GM19324 (cell line): ENCODE data around the gene EMILIN2.
A peak's percentile ranks its signal among the peaks of the same experiment; 100 is the strongest.

Experiments used
- ATAC-seq: cut with Tn5 transposase; IDR thresholded peaks from one replicate; pipeline ENCODE4 v1.9.1; 2021; ENCODE audit warnings: mild to moderate bottlenecking, moderate library complexity; ENCODE audit not compliant: unreplicated experiment, low FRiP score

EMILIN2 gene

DNA sequence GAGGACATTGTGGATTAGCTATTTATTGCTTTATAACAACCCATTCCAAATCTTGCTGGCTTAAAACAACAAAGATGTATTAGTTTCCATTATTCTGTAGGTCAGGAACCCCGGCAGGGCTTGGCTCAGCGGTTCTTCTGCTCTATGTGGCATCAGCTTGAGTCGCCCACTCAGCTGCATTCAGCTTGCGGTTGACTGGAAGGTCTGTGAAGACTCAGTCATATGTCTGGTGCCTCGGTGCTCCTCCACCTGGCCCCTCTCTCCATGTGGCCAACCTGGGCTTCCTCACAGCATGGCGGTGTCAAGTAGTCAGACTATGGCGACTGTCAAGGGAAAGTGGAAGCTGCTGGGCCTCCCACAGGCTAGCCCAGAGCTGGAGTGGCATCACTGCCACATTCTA lies 48.6 kb downstream of the EMILIN2 start:
- ATAC-seq = no peak

DNA sequence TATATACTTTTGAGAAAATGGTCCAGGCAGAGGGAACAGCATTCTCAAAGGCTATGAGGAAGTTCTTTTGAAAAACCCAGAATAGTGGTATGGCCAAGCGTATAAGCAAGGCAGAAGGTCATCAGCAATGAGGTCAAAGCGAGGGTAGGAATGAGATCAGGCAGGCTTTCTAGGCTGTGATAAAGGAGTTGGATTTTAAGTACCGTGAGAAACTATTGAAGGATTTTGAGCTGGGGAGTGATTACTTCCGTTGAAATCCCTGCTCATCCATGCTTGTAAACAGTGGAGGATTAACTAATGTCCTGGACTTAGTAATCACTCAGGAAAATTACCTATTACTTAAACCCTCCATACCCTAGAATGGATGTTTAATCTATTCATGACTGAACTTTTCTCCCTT lies 50.2 kb downstream of the EMILIN2 start:
- no peak for ATAC-seq

- ATAC-seq = no peak
These were observed 50.8 kb downstream of the EMILIN2 start for GRCh38 chr18:2897448-2898185.

- no peak for ATAC-seq
These were observed 51.4 kb downstream of the EMILIN2 start for GRCh38 chr18:2898186-2898640.

DNA sequence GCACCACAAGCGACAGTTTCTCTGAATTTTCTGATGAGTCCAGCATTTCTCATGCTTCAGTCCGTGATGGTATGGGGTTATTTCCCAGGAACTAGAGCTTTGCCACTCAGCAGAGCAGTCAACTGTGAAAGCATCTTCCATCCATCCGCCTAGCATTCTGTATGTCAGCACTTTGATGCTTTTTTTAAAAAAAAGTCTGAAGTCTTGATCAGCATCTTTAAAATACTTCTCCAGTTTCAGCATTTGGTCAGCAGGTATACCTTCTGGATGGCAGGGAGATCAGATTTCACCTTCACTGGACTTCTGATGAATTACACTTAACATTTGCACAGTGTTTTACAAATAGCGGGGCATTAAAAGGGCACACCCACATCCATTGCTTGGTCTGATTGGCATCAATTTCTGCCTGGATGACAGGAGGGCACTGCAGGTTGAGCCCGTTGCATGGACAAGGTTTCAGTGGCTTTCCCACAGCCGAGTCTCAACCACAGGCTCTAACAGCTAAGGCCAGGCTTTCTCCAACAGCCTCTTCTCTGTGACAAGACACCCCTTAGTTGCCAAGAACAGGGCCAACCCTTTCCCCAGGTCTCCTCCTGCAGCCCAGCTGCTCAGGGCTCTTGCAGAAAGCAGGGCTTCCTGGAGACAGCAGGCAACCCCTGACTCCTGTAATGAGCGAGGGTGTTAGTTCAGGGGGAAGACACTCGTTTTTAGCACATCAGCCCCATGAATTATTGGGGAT lies 54.0 kb downstream of the EMILIN2 start:
- ATAC-seq = no peak

DNA sequence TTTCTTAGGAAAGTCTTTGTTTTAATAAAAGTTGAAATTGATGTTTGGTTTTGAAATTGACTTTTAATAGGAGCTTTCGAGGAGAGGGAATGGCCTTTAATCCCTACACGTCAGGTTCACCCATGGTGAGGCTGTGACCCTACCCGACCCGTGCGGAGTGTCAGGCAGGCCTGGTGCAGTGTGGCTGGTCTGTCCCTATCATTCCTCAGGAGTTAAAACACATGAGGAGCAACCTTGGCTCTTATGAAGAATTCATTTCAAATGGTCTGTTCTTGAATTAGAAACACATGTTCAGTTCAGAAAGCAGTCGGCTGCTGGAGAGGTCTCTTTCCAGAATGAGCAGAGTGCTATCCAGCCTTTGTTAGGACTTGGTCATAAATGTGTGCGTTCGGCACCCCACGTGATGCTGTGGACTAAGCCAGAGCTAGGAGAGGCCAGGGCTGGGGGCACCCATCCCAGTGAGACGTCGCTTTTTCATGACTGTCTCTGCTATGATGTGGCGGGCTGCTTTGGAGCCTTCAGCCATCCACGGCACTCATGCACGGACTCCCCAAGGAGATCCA lies 54.7 kb downstream of the EMILIN2 start:
- ATAC-seq = no peak

DNA sequence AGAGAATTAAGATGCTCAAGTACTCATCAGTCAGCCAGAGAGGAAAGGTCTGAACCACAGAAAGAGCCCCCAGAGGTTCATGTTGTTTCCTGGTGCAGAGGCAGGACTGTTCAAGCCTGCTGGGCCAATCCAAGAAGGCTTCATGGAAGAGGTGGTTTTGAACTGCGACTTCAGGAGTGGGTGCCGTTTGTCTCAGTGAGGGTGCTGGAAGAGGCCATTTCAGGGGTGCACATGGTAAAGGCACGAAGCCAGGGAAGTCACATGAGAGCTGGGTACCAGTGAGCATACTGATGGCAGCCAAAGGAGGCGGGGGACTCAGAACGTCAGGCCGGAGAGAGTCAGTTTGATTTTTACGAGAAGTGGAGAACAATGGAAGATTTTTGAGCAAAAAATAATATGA lies 55.5 kb downstream of the EMILIN2 start:
- no peak for ATAC-seq

DNA sequence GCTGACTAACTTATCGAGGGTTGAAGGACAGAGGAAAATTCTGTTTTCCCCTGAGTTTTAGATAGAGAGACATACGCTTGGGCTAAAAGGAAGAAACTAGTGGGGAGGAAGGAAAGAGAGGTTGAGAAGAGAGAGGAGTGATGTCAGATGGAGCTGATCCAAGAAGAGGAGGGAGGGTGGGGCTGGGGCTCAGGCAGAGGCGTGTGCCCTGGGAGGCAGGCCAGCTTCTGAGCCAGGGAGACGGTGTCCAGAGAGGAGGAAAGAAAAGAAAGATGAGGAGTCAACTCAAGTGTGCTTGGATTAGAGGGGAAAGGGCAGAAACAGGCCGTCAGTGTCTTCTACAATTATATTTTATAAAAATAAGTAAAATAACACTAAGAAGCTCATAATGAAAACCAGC lies 56.2 kb downstream of the EMILIN2 start:
- ATAC-seq = no peak

DNA sequence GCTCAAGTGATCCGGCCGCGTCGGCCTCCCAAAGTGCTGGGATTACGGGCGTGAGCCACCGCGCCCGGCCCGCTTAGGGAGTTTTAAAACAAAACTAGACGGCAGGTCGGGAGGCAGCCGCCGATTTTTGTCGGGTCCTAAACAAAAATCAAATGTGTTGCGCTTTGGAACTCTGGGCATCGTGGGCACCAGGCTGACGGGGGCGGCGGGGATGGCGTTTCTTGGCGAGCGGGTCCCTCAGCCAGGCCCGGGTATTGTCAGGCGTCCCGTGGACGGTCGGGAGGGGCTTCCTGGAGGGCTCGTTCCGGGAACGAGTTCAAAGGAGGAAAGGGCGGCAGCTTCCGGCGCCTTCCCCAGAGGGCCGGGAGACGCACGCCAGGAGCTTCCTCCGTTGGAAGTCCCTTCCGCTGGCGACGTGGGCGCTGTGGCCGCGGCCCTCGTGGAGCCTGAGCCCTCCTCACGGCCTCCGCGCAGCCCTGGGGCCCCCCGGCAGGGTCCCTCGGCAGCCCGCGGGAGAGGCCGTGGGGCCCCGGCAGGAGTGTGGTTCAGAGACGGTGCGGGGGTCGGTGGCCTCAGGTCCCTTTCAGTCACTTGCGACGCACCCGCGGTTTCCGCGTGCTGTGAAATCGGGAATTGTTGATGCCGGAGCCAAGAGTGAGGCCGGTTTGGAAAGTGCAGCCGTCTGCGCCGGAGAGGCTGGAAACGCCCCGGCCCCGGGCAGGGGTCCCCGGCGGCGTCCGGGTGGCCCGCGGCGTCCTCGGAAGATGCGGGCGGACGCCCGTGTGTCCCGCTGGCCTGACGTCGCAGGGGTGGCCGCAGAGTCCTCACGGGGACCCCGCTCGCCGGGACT lies 59.3 kb downstream of the EMILIN2 start:
- ATAC-seq = peak; percentile 13

- ATAC-seq = peak; percentile 49
These were observed 60.1 kb downstream of the EMILIN2 start for GRCh38 chr18:2906704-2907549.

GRCh38 chr18:2907550-2908135 lies 60.8 kb downstream of the EMILIN2 start:
- ATAC-seq = no peak

GRCh38 chr18:2908166-2908945 lies 61.5 kb downstream of the EMILIN2 start:
- no peak for ATAC-seq

DNA sequence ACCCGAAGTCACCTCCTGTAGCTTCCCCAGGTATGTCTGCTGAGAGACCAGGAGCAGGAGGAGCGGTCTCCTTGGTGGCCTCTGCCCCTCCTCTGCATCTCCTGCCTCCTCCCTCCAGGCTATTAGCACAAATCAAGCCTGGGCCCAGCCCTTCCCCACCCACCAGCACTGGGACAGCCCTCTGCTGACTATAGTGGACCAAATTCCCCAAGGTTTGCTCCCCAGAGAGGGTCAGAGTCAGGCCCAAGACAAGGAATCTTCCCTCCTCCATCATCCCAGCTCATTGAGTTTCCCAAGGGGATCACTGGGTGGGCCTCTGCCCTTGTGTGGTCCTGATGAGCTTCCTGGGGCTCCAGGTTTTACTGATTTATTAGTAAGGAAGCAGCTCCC lies 62.1 kb downstream of the EMILIN2 start:
- ATAC-seq = no peak

- ATAC-seq = no peak
These were observed 62.8 kb downstream of the EMILIN2 start for GRCh38 chr18:2909431-2910140.

DNA sequence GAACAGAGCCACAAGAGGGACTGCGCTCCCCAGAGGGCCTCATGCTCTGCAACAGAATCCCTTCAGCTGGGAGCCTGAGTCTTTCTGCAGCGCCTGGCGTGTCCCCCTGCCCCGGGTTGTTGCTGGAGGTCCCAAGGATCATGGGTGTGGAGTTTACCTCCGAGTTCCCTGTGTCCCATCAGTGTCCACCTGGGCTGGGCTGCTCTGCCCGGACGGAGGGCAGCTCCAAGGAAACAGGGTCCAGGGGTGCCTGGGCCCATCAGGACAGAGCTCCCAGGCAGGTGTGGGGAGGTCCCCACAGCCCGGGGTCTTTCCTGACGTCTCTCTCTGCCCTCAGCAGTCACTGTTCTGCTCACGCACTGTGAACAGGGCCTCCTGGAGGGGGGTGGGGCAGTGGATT lies 63.5 kb downstream of the EMILIN2 start:
- ATAC-seq = no peak

DNA sequence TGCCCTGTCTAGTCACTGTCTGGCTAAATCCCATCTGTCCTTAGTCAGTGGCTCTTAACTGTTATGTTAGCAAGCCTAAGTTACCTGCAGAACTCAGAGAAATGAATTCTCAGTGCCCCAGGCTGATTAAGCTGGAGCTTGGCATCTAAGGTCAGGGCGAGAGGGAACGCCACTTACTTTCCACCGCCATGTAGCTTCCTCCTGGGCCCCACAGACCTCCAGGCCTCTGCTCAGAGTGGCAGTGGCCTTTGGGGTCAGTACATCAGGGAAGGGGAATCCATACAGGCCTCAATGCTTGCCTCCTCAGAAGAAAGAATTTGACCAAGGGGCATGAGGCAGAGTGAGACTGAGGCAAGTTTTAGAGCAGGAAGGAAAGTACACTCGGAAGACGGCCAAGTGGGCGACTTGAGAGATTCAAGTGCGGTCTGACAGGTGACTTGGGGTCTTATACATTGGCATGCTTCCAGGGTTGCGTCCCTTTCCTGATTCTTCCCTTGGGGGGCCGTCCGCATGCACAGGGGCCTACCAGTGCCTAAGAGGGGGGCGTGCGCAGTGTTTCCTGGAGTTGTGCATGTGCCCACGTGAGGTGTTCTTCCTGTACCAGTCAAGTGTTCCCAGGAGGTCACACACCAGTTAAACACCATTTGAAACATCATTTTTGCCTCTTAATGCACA lies 64.1 kb downstream of the EMILIN2 start:
- ATAC-seq = no peak

DNA sequence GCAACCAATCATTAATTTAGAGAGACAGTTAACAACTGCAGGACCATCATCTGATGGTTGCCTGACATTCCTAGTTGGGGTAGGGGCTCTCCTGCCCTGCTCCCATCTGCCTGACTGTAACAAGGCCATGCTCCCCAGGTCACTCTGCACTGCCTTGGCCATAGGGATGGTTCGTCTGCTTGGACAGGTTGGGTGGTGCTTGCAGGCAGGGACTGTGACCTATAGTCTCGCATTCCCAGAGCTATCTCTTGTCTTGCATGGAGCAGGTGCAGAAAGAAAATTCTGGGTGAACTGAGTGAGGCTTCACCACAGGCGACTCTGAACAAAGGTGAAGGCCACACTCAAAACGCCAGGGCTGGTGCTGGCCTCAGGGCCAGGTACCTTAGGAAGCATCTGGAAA lies 64.7 kb downstream of the EMILIN2 start:
- ATAC-seq = no peak
